ENCODE measurements around the gene EPS8.

The EPS8 gene

GRCh38 chr12:15726878-15727150, 62.4 kb downstream of the EPS8 start:
- TF ChIP-seq CTCF (IDR thresholded peaks at IDR 0.05; ENCODE audit: extremely low read depth, missing control alignments), result no peak
- DNase-seq (ENCODE audit: low spot score), result no peak

- TF ChIP-seq CTCF (IDR thresholded peaks at IDR 0.05; ENCODE audit: extremely low read depth, missing control alignments), result no peak
- DNase-seq (ENCODE audit: low spot score), result no peak
Observed at GRCh38 chr12:15726027-15726877, 62.9 kb downstream of the EPS8 start.

- no peak for TF ChIP-seq CTCF (IDR thresholded peaks at IDR 0.05; ENCODE audit: extremely low read depth, missing control alignments)
- no peak for DNase-seq (ENCODE audit: low spot score)
Observed at GRCh38 chr12:15722951-15723350, 66.2 kb downstream of the EPS8 start.

- no peak for DNase-seq (ENCODE audit: low spot score)
- TF ChIP-seq CTCF (IDR thresholded peaks at IDR 0.05; ENCODE audit: extremely low read depth, missing control alignments), result no peak
Observed at GRCh38 chr12:15721316-15722115, 67.7 kb downstream of the EPS8 start.

GRCh38 chr12:15720295-15720694, 68.9 kb downstream of the EPS8 start:
- no peak for TF ChIP-seq CTCF (IDR thresholded peaks at IDR 0.05; ENCODE audit: extremely low read depth, missing control alignments)
- no peak for DNase-seq (ENCODE audit: low spot score)

GRCh38 chr12:15719230-15719629, 70.0 kb downstream of the EPS8 start:
- no peak for TF ChIP-seq CTCF (IDR thresholded peaks at IDR 0.05; ENCODE audit: extremely low read depth, missing control alignments)

GRCh38 chr12:15717940-15718567, 71.1 kb downstream of the EPS8 start:
- TF ChIP-seq CTCF (IDR thresholded peaks at IDR 0.05; ENCODE audit: extremely low read depth, missing control alignments), result no peak
- DNase-seq (ENCODE audit: low spot score), result no peak

More at GRCh38 chr12:15719230-15719629, 70.0 kb downstream of the EPS8 start:
- DNase-seq (ENCODE audit: low spot score), result no peak
